Ovary (tissue), 3 donors: ENCODE data around the gene OR52B2.
"Not testable (repeated sequence)": the region's sequence is repeated elsewhere in the genome, so short reads cannot be mapped to it uniquely, and the experiment has no call there.

ENCODE experiments used
- CTCF ChIP-seq, 3 donors: fragments of 450-650 bp in 2 of 3; fragments of 200-600 bp in 1 of 3; IDR thresholded peaks; one replicate each; pipeline versions ENCODE4 v1.5.1 to v1.8.0; 2016 to 2022; ENCODE audit warnings: antibody characterized with exemption in 3 of 3, mild to moderate bottlenecking in 1 of 3
- EP300 ChIP-seq: sonication (generic); formaldehyde crosslinking; IDR thresholded peaks from one replicate; pipeline ENCODE4 v1.6.1; 2017; ENCODE audit warnings: antibody characterized with exemption
- POLR2A ChIP-seq: fragments of 450-650 bp; IDR thresholded peaks from one replicate; pipeline ENCODE4 v1.6.1; 2017; ENCODE audit warnings: antibody characterized with exemption, mild to moderate bottlenecking, moderate library complexity
- donor health status: DM: no; HTN: no; CAD: no.

- not testable (repeated sequence) for TF ChIP-seq CTCF (IDR thresholded peaks at IDR 0.05); POLR2A; EP300
Observed at GRCh38 chr11:6143737-6144136, 26.4 kb downstream of the OR52B2 start.
